Chondrocyte (in vitro differentiated cells): ENCODE measurements around the gene SPEM1. TPM values are rescaled to one million over a fixed set of nuclear protein-coding genes. Genes with fewer than 3 reads are reported as not detected.
A peak's percentile ranks its signal among the peaks of the same experiment; 100 is the strongest.

Source experiments
- DNase-seq: peaks from one replicate; pipeline ENCODE4 v3.0.0; 2021; ENCODE audit warnings: mixed read lengths, low spot score
- H3K27ac Mint-ChIP-seq: one replicate; pipeline ENCODE4 v1.8.0; 2021; ENCODE audit warnings: mild to moderate bottlenecking, moderate library complexity, mixed read lengths; ENCODE audit not compliant: unreplicated experiment
- H3K27me3 Mint-ChIP-seq: 2 replicates; pipeline ENCODE4 v1.8.0; 2021; ENCODE audit warnings: low read depth, mixed read lengths
- H3K36me3 Mint-ChIP-seq: 2 replicates; pipeline ENCODE4 v1.8.0; 2021; ENCODE audit warnings: low read depth, mixed read lengths
- H3K4me1 Mint-ChIP-seq: 2 replicates; pipeline ENCODE4 v1.8.0; 2021; ENCODE audit warnings: low read depth, mild to moderate bottlenecking, mixed read lengths
- H3K4me3 Mint-ChIP-seq: one replicate; pipeline ENCODE4 v1.8.0; 2021; ENCODE audit warnings: mild to moderate bottlenecking, moderate library complexity, mixed read lengths; ENCODE audit not compliant: unreplicated experiment
- H3K9me3 Mint-ChIP-seq: 2 replicates; pipeline ENCODE4 v1.8.0; 2021; ENCODE audit warnings: low read depth, mixed read lengths
- CTCF ChIP-seq: fragments of 200-600 bp; sonication (generic); IDR thresholded peaks from 2 replicates; pipeline ENCODE4 v1.5.0; 2021; ENCODE audit warnings: antibody characterized with exemption, mild to moderate bottlenecking, moderate library complexity
- total RNA-seq: library from RNA; stranded (reverse); gene quantifications from 3 replicates; pipeline ENCODE4 v1.2.1, GENCODE V29; 2021

SPEM1 gene
- total RNA-seq, 1 donor from 2014 or later, result not detected

GRCh38 chr17:7380855-7381683 lies 39.1 kb upstream of the SPEM1 start, which contains the start of gene TNK1:
Gene TNK1, plus strand, starts transcription at chr17:7381089. Its CDS starts 1,838 bp downstream, at chr17:7382927.
- Mint-ChIP-seq H3K36me3 (peaks cover 3% of the 10 kb centered on the region), H3K27me3 (peaks cover 33% of the 10 kb centered on the region), H3K27ac (no peak within 1 kb of the TSS), H3K4me1 (peaks cover 17% of the 10 kb centered on the region), H3K9me3 (peaks cover 6% of the 10 kb centered on the region), H3K4me3 (peak within 1 kb of the TSS; percentile 66)
- DNase-seq, result no peak
- no peak for TF ChIP-seq CTCF

- H3K4me3 Mint-ChIP-seq, result no peak overlapping the region
- H3K27me3 Mint-ChIP-seq, result peaks cover 30% of the 10 kb centered on the region
- no peak overlapping the region for H3K27ac Mint-ChIP-seq
- peaks cover 17% of the 10 kb centered on the region for H3K4me1 Mint-ChIP-seq
- H3K36me3 Mint-ChIP-seq, result peaks cover 4% of the 10 kb centered on the region
- peaks cover 6% of the 10 kb centered on the region for H3K9me3 Mint-ChIP-seq
- no peak for TF ChIP-seq CTCF
- DNase-seq, result no peak
Measured at GRCh38 chr17:7382901-7383300, 37.2 kb upstream of the SPEM1 start.

- H3K27me3 Mint-ChIP-seq, result peaks cover 30% of the 10 kb centered on the region
Measured at GRCh38 chr17:7383371-7383741, 36.8 kb upstream of the SPEM1 start.

GRCh38 chr17:7383742-7384488 lies 36.2 kb upstream of the SPEM1 start:
- H3K27me3 Mint-ChIP-seq, result peaks cover 30% of the 10 kb centered on the region
- DNase-seq, result no peak
- H3K27ac Mint-ChIP-seq, result no peak overlapping the region
- H3K9me3 Mint-ChIP-seq, result peaks cover 6% of the 10 kb centered on the region
- H3K36me3 Mint-ChIP-seq, result peaks cover 4% of the 10 kb centered on the region
- H3K4me1 Mint-ChIP-seq, result peaks cover 17% of the 10 kb centered on the region
- no peak for TF ChIP-seq CTCF
- peak overlapping the region; percentile 55 for H3K4me3 Mint-ChIP-seq

More at GRCh38 chr17:7383371-7383741, 36.8 kb upstream of the SPEM1 start:
- H3K36me3 Mint-ChIP-seq, result peaks cover 4% of the 10 kb centered on the region
- no peak overlapping the region for H3K27ac Mint-ChIP-seq
- peaks cover 17% of the 10 kb centered on the region for H3K4me1 Mint-ChIP-seq
- DNase-seq, result no peak
- no peak for TF ChIP-seq CTCF
- H3K9me3 Mint-ChIP-seq, result peaks cover 6% of the 10 kb centered on the region
- no peak overlapping the region for H3K4me3 Mint-ChIP-seq

- Mint-ChIP-seq H3K9me3 (no peaks in the 10 kb centered on the region), H3K27me3 (peaks cover 30% of the 10 kb centered on the region), H3K4me1 (peaks cover 17% of the 10 kb centered on the region), H3K4me3 (peak overlapping the region; percentile 55), H3K36me3 (peaks cover 3% of the 10 kb centered on the region), H3K27ac (no peak overlapping the region)
- DNase-seq, result no peak
- no peak for TF ChIP-seq CTCF
Measured at GRCh38 chr17:7384489-7385081, 35.5 kb upstream of the SPEM1 start.
